Small intestine (tissue), 7 donors: Measurements from ENCODE around the gene HTR6. TPM values are rescaled to one million over a fixed set of nuclear protein-coding genes. Genes with fewer than 3 reads are reported as not detected.
"Not testable (repeated sequence)": the region's sequence is repeated elsewhere in the genome, so short reads cannot be mapped to it uniquely, and the experiment has no call there.

ENCODE experiments used
- DNase-seq, 2 donors: peaks; one replicate each; pipeline versions ENCODE4 v3.0.0 to v3.0.0-alpha.2; 2013
- FAIRE-seq: peaks from 2 replicates; lab custom pipeline; 2012; peaks lifted over from hg19 to GRCh38; lab: Jason Lieb, UNC
- H3K27ac ChIP-seq, 3 donors: one replicate each; pipeline ENCODE4 v1.5.1; 2013; ENCODE audit warnings: low read length in 2 of 3, mild to moderate bottlenecking in 2 of 3, control low read depth in 1 of 3, inconsistent platforms in 1 of 3, low read depth in 1 of 3, moderate library complexity in 1 of 3
- H3K27me3 ChIP-seq, 3 donors: one replicate each; pipeline ENCODE4 v1.6.1; 2013; ENCODE audit warnings: low read length in 3 of 3, inconsistent platforms in 1 of 3; ENCODE audit not compliant: control insufficient read depth in 3 of 3, insufficient read depth in 3 of 3
- H3K36me3 ChIP-seq, 3 donors: one replicate each; pipeline ENCODE4 v1.6.1; 2013; ENCODE audit warnings: low read length in 3 of 3, inconsistent platforms in 1 of 3, low read depth in 1 of 3, mild to moderate bottlenecking in 1 of 3, moderate library complexity in 1 of 3; ENCODE audit not compliant: control insufficient read depth in 3 of 3, insufficient read depth in 2 of 3
- H3K4me1 ChIP-seq, 3 donors: one replicate each; pipeline ENCODE4 v1.6.1; 2013; ENCODE audit warnings: low read length in 2 of 3, inconsistent platforms in 1 of 3, low read depth in 1 of 3, mild to moderate bottlenecking in 1 of 3, moderate library complexity in 1 of 3; ENCODE audit not compliant: control insufficient read depth in 3 of 3, insufficient read depth in 2 of 3
- H3K4me3 ChIP-seq, 3 donors: one replicate each; pipeline ENCODE4 v1.5.1; 2013; ENCODE audit warnings: low read length in 3 of 3, control low read depth in 1 of 3, inconsistent platforms in 1 of 3, low read depth in 1 of 3, mild to moderate bottlenecking in 1 of 3, moderate library complexity in 1 of 3
- H3K9me3 ChIP-seq, 2 donors: one replicate each; pipeline ENCODE4 v1.6.1; 2013; ENCODE audit warnings: low read depth in 1 of 2, low read length in 1 of 2; ENCODE audit not compliant: control insufficient read depth in 2 of 2, insufficient read depth in 1 of 2
- WGBS, 3 donors: extraction: QIAGEN DNeasy Blood & Tissue Kit; methylation state at CpG; one replicate each; pipeline ENCODE4 v1.1.7; 2013; 5-methylcytosine and 5-hydroxymethylcytosine counted together
- polyA plus RNA-seq, 4 donors: library from polyadenylated mRNA; stranded (reverse) in 3 of 4; unstranded in 1 of 4; fragments of 200-250 nt in 3 of 4; fragments of 120-200 nt in 1 of 4; gene quantifications; one replicate each; pipeline versions ENCODE4 v1.2.1 to v1.2.3, GENCODE V29; 2013
- donor health status: healthy with polysubstance abuse.
- donor health status: control.
- donor health status: control.
- donor health status: Bipolar disorder and iron deficiency.
- donor health status: healthy.

HTR6 gene
- polyA plus RNA-seq, 4 donors, result 0.01 to 0.03 TPM; not detected in 2

- DNase-seq, result no peak
- no peak for FAIRE-seq
- peaks cover 2 to 27% (median 14%) of the 10 kb centered on the region in 3 donors for H3K4me1 ChIP-seq
- 89 to 98% (median 97%) methylated on average over 4 of the region's 4 CpGs for WGBS, 3 donors
- no peak overlapping the region for H3K4me3 ChIP-seq
- H3K36me3 ChIP-seq, result peaks cover 0 to 34% (median 7%) of the 10 kb centered on the region in 3 donors
- H3K27ac ChIP-seq, result peak overlapping the region in 1 of 3 donors; percentile 0
- H3K27me3 ChIP-seq, result no peaks in the 10 kb centered on the region
- no peaks in the 10 kb centered on the region for H3K9me3 ChIP-seq
Observed at GRCh38 chr1:19621274-19621950, 43.3 kb upstream of the HTR6 start.

GRCh38 chr1:19622204-19622603 lies 42.5 kb upstream of the HTR6 start:
- Histone ChIP-seq H3K27ac (peak overlapping the region in 1 of 3 donors; percentile 60), H3K4me1 (peaks cover 2 to 27% (median 14%) of the 10 kb centered on the region in 3 donors), H3K36me3 (peaks cover 1 to 41% (median 11%) of the 10 kb centered on the region in 3 donors), H3K27me3 (no peaks in the 10 kb centered on the region), H3K9me3 (no peaks in the 10 kb centered on the region), H3K4me3 (no peak overlapping the region)
- DNase-seq, result no peak
- WGBS, 3 donors, result 65 to 70% (median 69%) methylated on average over 1 of the region's 1 CpG
- no peak for FAIRE-seq

- H3K27ac ChIP-seq, result peak overlapping the region; percentile 73 to 95 (median 82)
- FAIRE-seq, result no peak
Observed at GRCh38 chr1:19623523-19623922, 41.2 kb upstream of the HTR6 start.

GRCh38 chr1:19625291-19625937 lies 39.3 kb upstream of the HTR6 start:
- H3K27me3 ChIP-seq, result no peaks in the 10 kb centered on the region
- H3K27ac ChIP-seq, result no peak overlapping the region
- DNase-seq (no peak), FAIRE-seq (no peak)
- H3K36me3 ChIP-seq, result peaks cover 7 to 51% (median 15%) of the 10 kb centered on the region in 3 donors
- H3K4me1 ChIP-seq, result peaks cover 2 to 16% (median 7%) of the 10 kb centered on the region in 3 donors
- H3K9me3 ChIP-seq, result no peaks in the 10 kb centered on the region
- no peak overlapping the region for H3K4me3 ChIP-seq
- 91 to 95% (median 94%) methylated on average over 8 of the region's 8 CpGs for WGBS, 3 donors

More at GRCh38 chr1:19623523-19623922, 41.2 kb upstream of the HTR6 start:
- Histone ChIP-seq H3K4me1 (peaks cover 2 to 27% (median 14%) of the 10 kb centered on the region in 3 donors), H3K27me3 (no peaks in the 10 kb centered on the region), H3K36me3 (peaks cover 7 to 45% (median 15%) of the 10 kb centered on the region in 3 donors), H3K9me3 (no peaks in the 10 kb centered on the region), H3K4me3 (no peak overlapping the region)
- 14 to 70% (median 49%) methylated on average over 3 of the region's 3 CpGs for WGBS, 3 donors
- DNase-seq, result peak; percentile 92 to 98

GRCh38 chr1:19628879-19629278 lies 35.8 kb upstream of the HTR6 start:
- peaks cover 0 to 4% (median 0%) of the 10 kb centered on the region in 3 donors for H3K4me1 ChIP-seq
- H3K4me3 ChIP-seq, result no peak overlapping the region
- FAIRE-seq (no peak), DNase-seq (no peak)
- 81 to 88% (median 87%) methylated on average over 3 of the region's 3 CpGs for WGBS, 3 donors
- no peaks in the 10 kb centered on the region for H3K9me3 ChIP-seq
- no peak overlapping the region for H3K27ac ChIP-seq
- H3K27me3 ChIP-seq, result no peaks in the 10 kb centered on the region
- peaks cover 7 to 45% (median 15%) of the 10 kb centered on the region in 3 donors for H3K36me3 ChIP-seq

GRCh38 chr1:19629357-19629756 lies 35.3 kb upstream of the HTR6 start:
- peaks cover 7 to 40% (median 15%) of the 10 kb centered on the region in 3 donors for H3K36me3 ChIP-seq
- no peak for FAIRE-seq
- no peak for DNase-seq

GRCh38 chr1:19630192-19630591 lies 34.5 kb upstream of the HTR6 start:
- H3K4me1 ChIP-seq, DNase-seq, FAIRE-seq, H3K4me3 ChIP-seq, H3K27me3 ChIP-seq, H3K27ac ChIP-seq, H3K9me3 ChIP-seq: not testable (repeated sequence)
- 90 to 100% (median 92%) methylated on average over 1 of the region's 1 CpG for WGBS, 3 donors
- H3K36me3 ChIP-seq, result peaks cover 7 to 33% (median 15%) of the 10 kb centered on the region in 3 donors

More at GRCh38 chr1:19629357-19629756, 35.3 kb upstream of the HTR6 start:
- Histone ChIP-seq H3K9me3 (no peaks in the 10 kb centered on the region), H3K27ac (no peak overlapping the region), H3K27me3 (no peaks in the 10 kb centered on the region), H3K4me1 (no peaks in the 10 kb centered on the region), H3K4me3 (no peak overlapping the region)
- WGBS, 3 donors, result 75 to 93% (median 90%) methylated on average over 4 of the region's 4 CpGs

GRCh38 chr1:19630720-19631395 lies 33.8 kb upstream of the HTR6 start:
- FAIRE-seq, result no peak
- H3K27me3 ChIP-seq, result no peaks in the 10 kb centered on the region
- H3K4me3 ChIP-seq, result no peak overlapping the region
- no peaks in the 10 kb centered on the region for H3K4me1 ChIP-seq
- no peaks in the 10 kb centered on the region for H3K9me3 ChIP-seq
- DNase-seq, result no peak
- peaks cover 7 to 27% (median 11%) of the 10 kb centered on the region in 3 donors for H3K36me3 ChIP-seq
- H3K27ac ChIP-seq, result no peak overlapping the region
- WGBS, 3 donors, result 55 to 75% (median 72%) methylated on average over 6 of the region's 6 CpGs
